GM18907 (cell line): ENCODE data around the gene ITPKB.
A peak's percentile ranks its signal among the peaks of the same experiment; 100 is the strongest.
"Not testable (repeated sequence)": the region's sequence is repeated elsewhere in the genome, so short reads cannot be mapped to it uniquely, and the experiment has no call there.

Experiments
- ATAC-seq: cut with Tn5 transposase; IDR thresholded peaks from one replicate; pipeline ENCODE4 v1.9.1; 2021; ENCODE audit warnings: mild to moderate bottlenecking, moderate library complexity; ENCODE audit not compliant: unreplicated experiment

Gene ITPKB

GRCh38 chr1:226629210-226629895 lies 109.7 kb downstream of the ITPKB start:
- ATAC-seq: no peak

- no peak for ATAC-seq
These were observed 110.4 kb downstream of the ITPKB start for GRCh38 chr1:226628612-226629155.

- no peak for ATAC-seq
These were observed 111.0 kb downstream of the ITPKB start for GRCh38 chr1:226627924-226628611.

- no peak for ATAC-seq
These were observed 111.9 kb downstream of the ITPKB start for GRCh38 chr1:226627050-226627755.

- peak; percentile 78 for ATAC-seq
These were observed 112.5 kb downstream of the ITPKB start for GRCh38 chr1:226626577-226626956.

- peak; percentile 29 for ATAC-seq
These were observed 113.1 kb downstream of the ITPKB start for GRCh38 chr1:226625832-226626576.

- ATAC-seq: no peak
These were observed 113.8 kb downstream of the ITPKB start for GRCh38 chr1:226625326-226625725.

- no peak for ATAC-seq
These were observed 114.6 kb downstream of the ITPKB start for GRCh38 chr1:226624526-226624925.

- ATAC-seq: no peak
These were observed 117.1 kb downstream of the ITPKB start for GRCh38 chr1:226622012-226622411.

GRCh38 chr1:226619031-226619430 lies 120.1 kb downstream of the ITPKB start:
- ATAC-seq: no peak

- no peak for ATAC-seq
These were observed 120.7 kb downstream of the ITPKB start for GRCh38 chr1:226618380-226618779.

GRCh38 chr1:226617719-226618118 lies 121.4 kb downstream of the ITPKB start:
- ATAC-seq: not testable (repeated sequence)

GRCh38 chr1:226617109-226617508 lies 122.0 kb downstream of the ITPKB start:
- ATAC-seq: no peak

GRCh38 chr1:226616636-226617035 lies 122.4 kb downstream of the ITPKB start:
- ATAC-seq: no peak

GRCh38 chr1:226615876-226616275 lies 123.2 kb downstream of the ITPKB start:
- no peak for ATAC-seq

GRCh38 chr1:226611980-226612379 lies 127.1 kb downstream of the ITPKB start:
- not testable (repeated sequence) for ATAC-seq

- ATAC-seq: no peak
These were observed 127.8 kb downstream of the ITPKB start for GRCh38 chr1:226611301-226611700.

- ATAC-seq: no peak
These were observed 128.4 kb downstream of the ITPKB start for GRCh38 chr1:226610671-226611070.

GRCh38 chr1:226609836-226610455 lies 129.1 kb downstream of the ITPKB start:
- no peak for ATAC-seq

GRCh38 chr1:226608699-226609505 lies 130.2 kb downstream of the ITPKB start:
- no peak for ATAC-seq
